Hippocampal formation (tissue), 2 donors: Measurements from ENCODE around the gene SPSB1.
"Not testable (repeated sequence)": the region's sequence is repeated elsewhere in the genome, so short reads cannot be mapped to it uniquely, and the experiment has no call there.

ENCODE experiments used
- DNase-seq, 2 donors: peaks; one replicate each; lab custom pipeline; 2025; lab: John Stamatoyannopoulos, UW

The SPSB1 gene

DNA sequence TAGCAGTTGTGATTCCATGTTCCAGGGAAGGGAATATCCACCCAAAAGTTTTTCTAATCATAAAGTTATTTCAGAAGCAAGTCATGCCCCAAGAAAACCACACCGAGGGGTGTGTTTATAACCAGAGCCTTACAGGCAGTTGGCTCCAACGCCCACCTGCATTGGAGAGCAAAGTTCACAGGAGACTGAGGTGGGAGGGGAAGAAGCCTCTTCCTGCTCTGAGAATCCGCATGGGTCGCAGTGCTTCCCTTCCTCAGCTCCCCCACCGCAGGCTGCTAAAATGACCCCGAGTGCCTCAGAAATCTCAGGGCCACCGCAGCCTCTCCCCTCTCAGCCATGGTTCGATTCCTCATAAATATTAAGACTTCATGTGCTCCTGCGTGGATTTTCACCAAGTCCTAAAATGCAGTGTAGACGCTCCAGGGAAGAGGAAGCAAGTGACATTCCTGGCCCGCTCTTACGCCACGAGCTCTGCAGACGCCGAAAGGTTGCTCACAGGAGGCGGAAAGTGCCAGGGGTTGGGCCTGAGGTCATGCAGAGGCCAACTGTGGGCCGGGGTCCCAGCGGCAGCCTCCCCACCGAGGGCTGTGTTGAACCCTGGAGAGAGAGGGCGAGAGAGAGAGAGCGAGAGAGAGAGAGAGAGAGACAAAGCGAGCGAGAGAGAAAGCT lies 13.4 kb upstream of the SPSB1 start:
- no peak for DNase-seq

DNA sequence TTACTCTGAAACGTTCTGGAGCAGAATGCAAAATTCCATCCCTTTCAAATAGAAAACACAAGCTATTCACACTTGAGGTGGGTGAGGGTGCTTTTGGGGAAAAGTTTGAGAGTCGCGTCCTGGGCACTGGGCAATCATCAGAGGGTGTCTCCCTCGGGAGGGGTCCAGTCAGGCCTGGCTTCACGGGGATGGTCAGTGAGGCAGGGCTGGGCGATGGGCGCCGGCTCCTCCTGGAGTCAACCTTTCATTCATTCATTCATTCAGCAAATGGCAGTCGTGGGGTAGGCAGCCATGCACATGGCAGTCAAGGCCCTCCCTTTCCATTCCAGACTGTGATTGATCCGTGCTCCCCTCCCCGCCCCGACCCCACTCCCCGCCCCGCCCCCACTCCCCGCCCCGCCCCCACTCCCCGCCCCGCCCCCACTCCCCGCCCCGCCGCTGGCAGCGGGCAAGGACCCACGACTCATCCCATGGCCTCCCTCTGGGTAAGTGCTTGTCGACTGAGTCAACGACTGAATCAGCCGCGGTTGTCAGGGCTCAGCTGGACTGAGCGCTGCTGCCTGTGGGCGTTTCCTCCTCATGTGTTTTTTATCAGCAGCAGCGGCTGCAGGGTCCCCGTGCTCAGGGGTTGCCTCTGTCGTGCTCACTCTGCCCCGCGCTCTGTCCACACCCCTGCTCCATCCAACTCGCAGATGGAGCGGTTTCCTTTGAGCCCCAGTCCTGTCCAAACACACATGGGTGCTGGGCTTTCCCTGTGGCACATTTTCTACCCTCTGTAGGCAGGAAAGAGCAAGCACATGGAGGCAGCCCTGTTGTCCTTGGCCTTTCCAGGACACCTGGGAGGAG lies 12.5 kb upstream of the SPSB1 start:
- DNase-seq: no peak

DNA sequence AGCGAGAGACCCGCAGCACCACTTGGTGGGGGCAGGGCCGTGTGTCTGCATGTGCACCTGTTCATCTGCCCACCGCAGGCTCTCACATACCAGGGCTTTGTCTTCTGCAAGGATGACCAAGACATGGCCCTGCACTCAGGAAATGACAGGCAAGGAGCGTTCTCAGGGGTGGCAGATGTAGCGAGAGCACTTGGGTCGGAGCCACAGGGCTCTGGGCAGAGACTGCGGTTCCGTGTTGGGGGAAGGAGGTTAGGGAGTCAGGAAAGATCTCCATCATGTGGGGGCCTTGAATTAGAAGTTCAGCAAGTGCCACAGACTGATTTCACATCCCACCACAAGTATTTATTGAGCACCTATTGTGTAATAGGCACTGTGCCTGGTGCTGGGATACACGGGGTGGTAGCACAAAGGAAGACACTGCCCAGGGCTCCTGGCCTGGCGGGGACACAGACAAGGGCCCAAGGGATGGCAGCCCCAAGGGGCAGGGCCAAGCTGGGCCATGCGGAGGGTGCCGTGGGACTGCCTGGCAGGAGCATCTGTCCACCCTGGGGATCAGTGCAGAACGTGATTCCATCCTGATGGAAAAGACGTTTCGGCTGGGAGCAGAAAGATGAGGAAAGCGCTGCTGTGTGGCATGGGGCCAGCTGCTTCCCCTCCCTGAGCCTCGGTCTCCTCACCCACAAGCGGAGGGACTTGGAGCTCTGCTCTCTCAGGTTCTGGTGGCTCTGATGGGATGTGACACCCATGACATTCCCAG lies 11.4 kb upstream of the SPSB1 start:
- no peak for DNase-seq

DNA sequence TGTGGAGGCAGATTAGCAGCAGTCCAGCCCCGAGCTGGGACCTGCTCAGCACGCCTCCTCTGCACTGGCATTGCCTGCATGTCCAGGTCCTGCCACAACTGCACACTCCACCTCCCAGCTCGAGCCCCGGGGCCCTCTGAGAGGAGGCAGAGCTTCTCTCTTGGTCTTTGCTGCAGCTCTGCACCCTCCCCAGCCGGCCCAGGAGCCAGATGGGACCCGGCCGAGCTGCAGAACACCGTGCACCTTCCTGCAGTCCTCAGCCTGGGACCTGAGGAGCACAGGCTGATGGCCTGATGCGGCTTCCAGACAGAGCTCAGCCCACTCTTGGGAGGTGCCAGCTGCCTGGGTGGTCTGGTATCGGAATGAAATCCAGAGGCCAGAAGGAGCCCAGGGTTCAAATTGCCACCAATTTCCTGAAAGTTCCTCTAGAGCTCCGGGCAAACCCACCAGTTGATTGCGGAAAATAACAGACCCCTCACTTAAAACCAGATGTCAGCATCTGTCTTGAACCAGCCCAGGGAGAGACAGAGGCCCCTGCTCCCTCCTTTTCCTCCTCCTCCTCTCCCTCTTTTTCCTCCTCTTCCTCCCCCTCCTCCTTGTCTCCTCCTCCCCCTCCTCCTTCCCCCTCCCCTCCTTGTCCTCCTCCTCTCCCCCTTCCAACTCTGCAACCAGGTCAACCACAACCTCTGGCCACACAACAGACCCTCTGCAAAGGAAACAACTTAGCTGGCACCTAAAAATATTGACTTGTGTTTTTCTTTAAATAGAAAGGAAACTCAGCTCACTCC lies 10.6 kb upstream of the SPSB1 start:
- DNase-seq: no peak

DNA sequence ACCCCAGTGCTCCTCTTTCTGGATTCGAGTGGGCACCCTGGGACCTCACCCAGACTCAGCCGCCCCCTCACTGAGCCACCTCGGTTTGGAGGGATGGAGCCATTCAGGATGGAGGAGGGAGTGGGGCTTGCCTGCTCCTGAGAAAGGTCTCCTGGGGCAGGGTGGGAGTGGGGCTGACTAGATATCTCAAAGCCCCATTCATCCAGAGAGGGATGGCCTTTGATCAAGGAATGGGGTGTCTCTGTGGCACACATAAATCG lies 10.1 kb upstream of the SPSB1 start:
- no peak for DNase-seq

DNA sequence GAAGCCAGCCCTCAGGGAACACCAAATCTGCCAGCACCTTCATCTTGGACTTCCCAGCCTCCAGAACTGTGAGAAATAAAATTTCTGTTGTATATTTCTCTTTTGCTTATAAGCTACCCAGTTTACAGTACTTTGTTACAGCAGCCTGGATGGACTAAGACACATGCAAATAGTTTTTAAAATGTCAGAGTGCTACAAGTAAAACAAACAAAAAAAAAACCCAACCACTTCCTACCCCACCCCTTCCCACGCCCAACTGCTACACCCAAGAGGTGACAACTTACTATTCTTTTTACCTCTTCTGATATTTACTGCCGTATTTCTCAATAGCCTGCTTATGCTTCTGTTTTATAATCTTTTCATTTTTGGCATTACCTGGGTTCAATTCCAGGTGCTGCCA lies 8.6 kb upstream of the SPSB1 start:
- no peak for DNase-seq

DNA sequence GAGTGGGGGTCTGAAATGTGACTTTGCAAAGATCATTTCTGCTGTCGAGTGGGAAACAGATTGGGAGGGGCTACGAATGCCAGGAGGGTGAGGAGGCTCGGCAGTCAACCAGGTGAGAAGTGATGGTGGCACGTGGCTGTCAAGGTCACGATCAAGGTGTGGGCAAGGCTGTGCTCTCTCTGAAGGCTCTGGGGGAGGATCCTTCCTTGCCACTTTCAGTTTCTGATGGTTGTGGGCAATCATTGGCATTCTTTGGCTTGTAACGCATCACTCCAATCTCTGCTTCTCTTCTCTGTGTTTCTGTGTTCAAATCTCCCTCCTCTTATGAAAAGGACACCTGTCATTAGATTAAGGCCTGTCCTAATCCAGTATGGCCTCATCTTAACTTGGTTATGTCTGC lies 6.1 kb upstream of the SPSB1 start:
- DNase-seq: no peak

DNA sequence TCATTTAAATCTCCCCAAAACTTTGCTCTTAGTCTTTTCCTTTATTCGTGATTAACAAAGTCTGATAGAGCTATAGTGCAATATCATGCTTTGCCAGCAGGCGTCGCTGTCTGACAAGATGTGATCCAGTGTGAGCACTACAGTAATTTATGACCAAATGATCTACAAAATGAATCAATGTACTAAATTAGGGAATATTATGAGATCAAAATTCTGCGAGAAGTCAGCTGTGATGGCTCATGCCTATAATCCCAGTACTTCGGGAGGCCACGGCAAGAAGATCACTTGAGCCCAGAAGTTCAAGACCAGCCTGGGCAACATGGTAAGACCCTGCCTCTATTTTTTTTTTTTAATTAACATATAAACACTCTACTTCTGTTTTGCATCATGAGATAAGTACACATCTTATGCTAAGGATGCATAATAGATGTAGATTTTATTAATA lies 3.6 kb upstream of the SPSB1 start:
- no peak for DNase-seq

DNA sequence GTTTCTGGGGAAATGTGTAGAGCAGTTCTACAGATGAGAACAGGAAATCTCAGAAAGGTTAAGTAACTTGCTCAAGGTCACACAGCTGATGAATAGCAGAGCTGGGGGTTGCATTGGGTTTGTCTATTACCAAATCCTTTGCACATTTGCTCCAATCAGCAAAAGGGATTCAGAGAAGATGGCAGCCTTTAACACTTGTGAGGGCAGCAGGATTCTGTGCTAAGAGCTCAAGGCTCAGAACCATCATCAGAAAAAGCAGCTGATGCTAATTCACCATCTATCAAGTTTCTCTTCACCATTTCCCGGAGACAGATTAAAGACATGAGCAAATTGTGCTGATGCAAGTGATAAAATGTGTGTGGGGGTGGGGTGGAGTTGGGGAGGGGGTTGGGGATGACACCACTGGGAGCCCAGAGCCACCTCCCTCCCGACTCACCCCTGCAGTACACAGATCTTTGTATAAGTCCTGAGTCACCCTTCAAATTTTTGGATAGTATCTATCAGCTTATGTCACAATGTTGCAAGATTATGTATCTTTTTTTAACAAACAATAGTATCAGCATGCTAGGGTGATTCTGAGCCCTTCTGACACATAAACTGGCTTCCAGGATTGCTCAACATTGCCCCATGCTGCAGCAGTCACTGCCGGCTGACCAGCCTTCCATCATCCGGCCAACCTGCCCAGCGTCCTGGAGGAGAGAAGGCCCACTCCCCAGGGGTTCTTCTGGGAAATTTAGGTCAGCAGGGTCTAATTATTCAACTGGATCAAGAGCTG lies 2.8 kb upstream of the SPSB1 start:
- DNase-seq: no peak

DNA sequence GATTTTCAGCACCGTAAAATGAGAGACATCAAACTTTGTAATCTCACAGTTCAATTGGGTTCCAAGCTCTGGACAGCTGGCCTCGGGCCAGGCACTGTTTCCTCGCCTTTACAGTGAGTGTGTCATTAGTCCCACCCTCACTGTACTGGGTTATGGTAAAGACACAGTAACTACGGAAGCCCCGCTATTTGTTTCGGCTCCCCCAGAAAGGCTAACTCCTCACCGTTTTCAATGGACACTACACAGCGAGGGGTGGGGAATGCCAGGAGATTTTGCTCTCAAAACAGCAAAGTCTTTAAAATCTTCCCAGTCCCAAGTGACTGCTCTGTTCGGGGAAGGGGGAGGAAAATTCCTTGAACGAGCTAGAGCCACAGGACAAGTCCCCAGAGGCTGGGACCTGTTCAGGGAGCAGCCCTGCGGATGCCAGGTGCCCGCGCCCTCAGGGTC lies 757 bp upstream of the SPSB1 start:
- no peak for DNase-seq

DNA sequence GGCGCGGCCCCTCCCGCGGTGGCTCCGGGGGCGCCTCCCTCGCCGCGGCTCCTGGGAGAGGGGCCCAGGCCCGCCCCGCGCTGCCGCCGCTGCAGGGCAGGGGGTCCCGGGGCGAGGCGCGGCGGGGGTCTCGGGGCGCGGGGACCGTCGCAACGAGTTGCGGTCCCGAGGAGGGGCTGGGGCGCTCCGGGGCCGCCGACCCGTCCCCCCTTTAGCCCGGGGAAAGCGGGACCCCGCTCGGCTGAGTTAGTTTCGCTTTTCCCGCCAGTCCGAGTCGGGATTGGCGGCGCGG lies 493 bp downstream of the SPSB1 start:
- DNase-seq: no peak

DNA sequence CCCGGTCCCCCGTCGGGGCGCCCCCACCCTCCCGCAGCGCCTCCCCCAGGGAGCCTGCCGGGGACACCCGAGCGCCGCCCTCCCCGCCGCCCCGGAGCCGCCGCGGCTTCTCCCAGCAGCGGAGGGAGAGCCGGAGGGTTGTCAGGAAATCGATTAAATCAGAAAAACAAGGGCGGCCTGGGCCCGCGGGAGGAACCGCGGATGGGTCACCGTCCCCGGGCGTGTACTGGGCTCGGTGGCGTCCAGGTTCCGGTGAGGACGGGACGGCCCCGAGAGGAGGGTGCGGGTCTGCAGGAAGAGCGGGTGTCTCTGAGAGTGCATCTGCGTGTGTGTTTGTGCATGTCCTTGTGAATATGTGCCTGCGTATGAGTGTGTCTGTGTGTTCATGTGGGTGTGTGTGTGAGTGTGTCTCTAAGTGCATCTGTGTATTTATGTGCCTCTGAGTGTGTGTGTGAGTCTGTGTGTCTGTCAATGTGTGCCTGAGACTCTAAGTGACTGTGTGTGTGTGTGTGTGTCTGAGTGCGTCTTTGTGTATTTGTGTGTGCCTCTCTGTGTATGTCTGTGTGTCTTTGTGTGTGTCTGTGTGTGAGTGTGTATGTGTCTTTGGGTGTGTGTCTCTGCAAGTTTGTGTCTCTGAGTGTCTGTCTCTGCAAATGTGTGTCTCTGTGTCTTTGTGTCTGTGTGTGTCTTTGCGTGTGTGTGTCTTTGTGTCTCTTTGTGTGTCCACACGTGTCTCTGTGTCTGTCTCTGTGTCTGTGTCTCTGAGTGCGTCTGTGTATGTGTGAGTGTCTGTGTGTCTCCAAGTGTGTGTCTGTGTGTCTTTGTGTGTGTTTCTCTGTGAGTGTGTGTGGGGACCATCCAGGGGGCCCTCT lies 1.1 kb downstream of the SPSB1 start:
- DNase-seq: no peak

DNA sequence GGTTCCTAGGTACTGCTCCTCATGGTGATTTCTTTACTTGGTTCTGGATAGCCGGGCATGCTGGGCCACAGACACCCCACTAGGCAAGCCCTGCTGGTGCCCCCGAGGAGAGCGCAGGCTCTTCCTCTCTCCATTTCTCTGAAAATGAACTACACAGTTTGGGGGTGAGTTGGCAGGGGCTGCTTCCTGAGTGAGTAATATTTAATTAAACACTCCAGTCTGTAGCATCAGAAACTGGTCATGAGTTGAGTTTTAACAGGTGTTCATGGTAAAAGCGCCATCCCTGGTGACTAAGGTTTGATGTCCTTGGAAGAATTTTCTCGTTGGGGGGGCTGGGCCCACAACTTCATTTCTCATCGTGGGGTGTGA lies 1.7 kb downstream of the SPSB1 start:
- DNase-seq: no peak

DNA sequence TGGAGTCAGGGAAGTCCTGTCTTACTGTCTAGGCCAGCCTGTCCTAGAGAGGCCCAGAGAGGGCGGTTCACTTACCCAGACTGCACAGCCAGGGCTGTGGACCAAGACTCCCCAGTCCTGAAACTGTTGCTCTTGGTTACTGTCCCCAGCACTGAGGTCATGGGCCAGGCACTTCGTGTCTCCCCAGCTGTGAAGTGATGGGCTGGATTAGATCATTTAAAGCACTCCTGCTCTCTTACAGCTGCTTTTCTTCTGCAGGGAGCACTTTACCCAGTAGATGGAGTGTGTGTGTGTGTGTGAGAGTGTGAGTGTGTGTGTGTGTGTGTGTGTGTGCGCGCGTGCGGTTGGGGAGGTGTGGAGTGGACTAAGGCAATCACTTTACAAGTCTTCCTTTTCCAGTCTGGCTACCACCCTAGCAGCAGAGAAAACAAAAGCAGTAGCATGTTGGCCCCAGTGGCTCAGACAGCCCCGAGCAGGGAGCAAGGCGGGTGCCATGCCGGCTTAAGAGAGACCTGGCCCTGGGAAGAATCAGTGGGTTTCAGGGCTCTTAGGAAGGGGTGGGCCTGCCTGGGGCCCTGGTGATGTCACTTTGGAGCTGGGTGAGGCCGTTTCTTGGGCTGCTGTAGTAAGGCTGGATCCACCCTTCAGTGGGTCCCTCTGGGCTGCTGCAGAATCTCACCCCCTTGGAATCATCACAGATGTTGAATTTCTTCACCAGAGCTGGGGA lies 2.4 kb downstream of the SPSB1 start:
- DNase-seq: no peak

DNA sequence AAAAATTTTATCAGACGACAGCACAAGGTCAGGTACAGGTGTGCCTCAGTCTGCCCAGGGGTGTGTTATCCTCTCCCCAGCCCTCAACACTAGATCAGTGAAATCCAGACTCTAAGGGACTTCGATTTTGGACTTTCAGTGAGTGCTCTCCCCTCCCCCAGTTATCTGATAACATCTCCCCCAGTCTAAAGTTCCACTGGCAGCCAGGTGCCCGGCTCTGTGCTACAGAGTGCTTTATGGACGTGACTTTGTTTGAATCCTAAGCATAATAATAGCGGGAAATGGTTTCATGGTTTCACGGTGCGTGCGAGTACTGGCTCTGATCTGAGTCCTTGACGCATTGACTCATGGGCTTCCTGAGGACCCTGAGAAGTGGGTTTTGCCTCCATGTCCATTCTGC lies 3.2 kb downstream of the SPSB1 start:
- no peak for DNase-seq

DNA sequence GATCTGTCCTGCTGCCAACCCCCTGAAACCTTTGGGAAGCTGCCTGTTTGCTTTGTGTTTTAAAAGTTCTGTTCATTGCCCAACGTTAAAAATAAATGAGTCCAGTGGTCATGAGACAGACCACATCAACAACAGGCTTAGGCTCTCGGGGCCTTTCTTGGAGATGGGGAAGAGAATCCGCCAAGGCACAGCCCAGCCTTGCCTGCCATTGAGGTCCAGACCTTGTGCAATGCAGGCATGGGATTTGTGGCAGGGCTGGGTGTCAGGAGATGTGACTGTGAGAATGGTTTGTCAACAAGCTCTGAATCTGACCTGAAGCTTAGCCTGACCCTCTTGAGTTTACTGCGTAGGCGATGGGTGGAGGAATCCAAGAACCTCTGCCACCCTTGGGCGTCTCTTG lies 4.2 kb downstream of the SPSB1 start:
- DNase-seq: no peak

DNA sequence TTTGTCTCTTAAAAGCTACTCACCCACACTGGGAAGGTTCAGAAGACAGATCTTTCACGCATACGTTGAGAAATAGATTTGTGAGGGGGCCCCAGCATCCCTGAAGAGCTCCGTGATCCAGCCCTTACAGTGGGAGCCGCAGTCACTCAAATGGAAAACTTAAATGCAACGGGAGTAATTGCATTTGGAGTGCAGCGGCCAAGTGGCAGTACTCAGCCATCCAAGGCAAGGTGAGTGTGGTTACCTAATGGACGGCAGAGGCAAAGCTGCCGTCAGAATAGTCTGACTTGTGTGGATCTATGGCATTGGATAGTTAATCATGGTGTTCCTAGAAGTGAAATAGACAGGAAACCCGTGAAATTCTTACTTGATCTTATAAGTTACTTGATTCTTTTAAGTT lies 5.1 kb downstream of the SPSB1 start:
- no peak for DNase-seq

DNA sequence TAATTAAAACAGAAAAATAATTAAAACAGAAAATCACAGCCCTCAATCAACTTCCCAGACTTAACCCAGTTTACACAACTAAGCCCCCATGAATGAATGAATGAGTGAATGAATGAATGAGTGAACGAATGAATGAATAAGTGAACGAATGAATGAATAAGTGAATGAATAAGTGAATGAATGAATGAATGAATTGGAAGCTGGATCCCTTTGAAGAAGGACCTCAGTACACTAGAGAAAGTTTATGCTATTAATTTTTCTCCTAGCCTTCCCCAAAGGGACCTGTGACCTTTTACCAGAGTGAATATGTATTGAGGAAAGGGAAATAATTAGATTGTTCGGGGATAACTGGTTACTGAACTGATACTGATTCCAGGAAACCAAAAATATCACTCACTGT lies 5.6 kb downstream of the SPSB1 start:
- DNase-seq: no peak

DNA sequence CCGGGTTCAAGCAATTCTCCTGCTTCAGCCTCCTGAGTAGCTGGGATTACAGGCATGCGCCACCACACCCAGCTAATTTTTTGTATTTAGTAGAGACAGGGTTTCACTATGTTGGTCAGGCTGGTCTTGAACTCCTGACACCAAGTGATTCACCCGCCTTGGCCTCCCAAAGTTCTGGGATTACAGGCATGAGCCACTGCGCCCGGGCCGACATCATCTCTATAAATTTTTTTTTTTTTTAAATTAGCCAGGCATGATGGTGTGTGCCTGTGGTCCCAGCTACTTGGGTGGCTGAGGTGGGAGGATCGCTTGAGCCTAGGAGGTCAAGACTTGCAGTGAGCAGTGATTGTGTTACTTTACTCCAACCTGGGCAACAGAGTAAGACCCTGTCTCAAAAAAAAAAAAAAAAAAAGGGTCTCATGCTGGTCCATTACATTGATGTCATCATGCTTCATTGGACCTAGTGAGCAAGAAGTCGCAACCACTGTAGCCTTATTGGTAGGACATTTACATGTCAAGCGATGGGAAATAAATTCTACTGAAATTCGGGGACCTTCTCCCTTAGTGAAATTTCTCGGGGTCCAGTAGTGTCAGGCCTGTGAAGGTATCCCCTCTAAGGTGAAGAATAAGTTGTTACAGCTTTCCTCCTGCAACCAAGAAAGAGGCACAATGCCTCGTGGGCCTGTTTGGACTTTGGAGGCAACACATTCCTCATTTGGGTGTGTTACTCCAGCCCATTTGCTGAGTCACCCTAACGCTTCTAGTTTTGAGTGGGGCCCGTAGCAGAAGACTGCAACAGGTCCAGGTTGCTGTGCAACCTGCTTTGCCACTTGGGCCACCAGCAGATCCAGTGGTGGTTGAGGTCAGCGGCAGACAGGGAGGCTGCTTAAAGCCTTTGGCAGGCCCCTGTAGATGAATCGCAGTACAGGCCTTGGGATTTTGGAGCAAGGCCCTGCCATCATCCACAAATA lies 7.2 kb downstream of the SPSB1 start:
- DNase-seq: not testable (repeated sequence)
